Right ventricle myocardium inferior (tissue), 1 donor: ENCODE data around the gene GOLGA6L10. TPM values are rescaled to one million over a fixed set of nuclear protein-coding genes. Genes with fewer than 3 reads are reported as not detected.
"Not testable (repeated sequence)": the region's sequence is repeated elsewhere in the genome, so short reads cannot be mapped to it uniquely, and the experiment has no call there.

ENCODE experiments used
- ATAC-seq: fragments of 200-7000 bp; cut with Tn5 transposase; one replicate; pipeline ENCODE4 v1.9.1; 2020; ENCODE audit warnings: mild to moderate bottlenecking, moderate library complexity
- DNase-seq: peaks from one replicate; pipeline ENCODE4 v3.0.0; 2021; ENCODE audit errors: missing footprints
- intact Hi-C: fragments of 100-400 bp; cut with DNase I; formaldehyde crosslinking; loops from one replicate; pipeline ENCODE4 v1.11.0; 2022
- total RNA-seq: library from RNA; stranded (reverse); fragmentation: NEBNext Ultra II Directional; extraction: Animal tissue kit (Norgen Biotek cat#: 25700); gene quantifications from one replicate; pipeline ENCODE4 v1.2.1, GENCODE V29; 2021
- donor health status: DM: no; HTN: yes; CAD: no; lungs with severe emphysema.

The GOLGA6L10 gene
- total RNA-seq, 1 donor from 2014 or later, result 0.14 TPM

DNA sequence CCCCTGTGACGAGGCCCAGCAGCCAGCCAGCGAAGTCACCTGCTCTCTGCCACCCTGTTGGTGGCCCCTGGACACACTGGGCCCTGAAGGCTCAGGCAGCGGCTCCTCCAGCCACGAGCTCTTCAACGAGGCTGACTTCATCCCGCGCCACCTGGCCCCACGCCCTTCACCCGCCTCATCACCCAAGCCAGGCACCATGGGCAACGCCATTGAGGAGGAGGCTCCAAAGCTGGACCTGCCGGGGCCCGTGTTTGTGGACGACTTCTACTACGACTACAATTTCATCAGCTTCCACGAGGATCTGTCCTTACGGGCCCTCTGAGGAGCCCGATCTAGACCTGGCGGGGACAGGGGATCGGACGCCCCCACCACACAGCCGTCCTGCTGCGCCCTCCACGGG, 22.4 kb downstream of the GOLGA6L10 start:
- DNase-seq, intact Hi-C loops, ATAC-seq: not testable (repeated sequence)

DNA sequence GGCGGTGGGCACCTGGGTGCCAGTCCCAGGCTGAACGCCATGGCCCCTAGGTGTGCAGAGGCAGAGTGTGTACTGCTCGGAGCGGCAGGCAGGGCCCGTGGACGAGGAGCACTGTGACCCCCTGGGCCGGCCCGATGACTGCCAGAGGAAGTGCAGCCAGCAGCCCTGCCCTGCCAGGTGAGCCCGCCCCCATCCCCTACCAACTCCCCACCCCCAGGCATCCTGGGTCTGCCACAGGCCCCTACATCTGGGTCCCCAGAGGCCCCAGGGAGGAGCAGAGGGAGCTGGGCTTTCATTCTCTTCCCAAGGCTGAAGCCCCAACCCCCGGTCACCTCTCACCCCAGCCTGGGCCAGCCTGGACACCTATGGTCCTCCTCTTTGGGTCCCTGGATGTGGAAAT, 23.6 kb downstream of the GOLGA6L10 start:
- DNase-seq, ATAC-seq, intact Hi-C loops: not testable (repeated sequence)

DNA sequence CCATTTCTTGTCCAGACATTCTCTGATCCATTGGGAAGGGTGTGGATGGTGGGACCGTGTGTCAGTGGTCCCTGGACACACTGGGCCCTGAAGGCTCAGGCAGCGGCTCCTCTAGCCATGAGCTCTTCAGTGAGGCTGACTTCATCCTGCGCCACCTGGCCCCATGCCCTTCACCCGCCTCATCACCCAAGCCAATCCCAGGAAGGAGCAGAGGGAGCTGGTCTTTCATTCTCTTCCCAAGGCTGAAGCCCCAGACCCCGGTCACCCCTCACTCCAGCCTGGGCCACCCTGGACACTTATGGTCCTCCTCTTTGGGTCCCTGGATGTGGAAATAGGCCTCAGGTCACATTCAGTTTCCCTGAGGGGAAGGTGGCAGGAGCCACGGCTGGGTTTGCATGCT, 24.4 kb downstream of the GOLGA6L10 start:
- intact Hi-C loops, DNase-seq, ATAC-seq: not testable (repeated sequence)

DNA sequence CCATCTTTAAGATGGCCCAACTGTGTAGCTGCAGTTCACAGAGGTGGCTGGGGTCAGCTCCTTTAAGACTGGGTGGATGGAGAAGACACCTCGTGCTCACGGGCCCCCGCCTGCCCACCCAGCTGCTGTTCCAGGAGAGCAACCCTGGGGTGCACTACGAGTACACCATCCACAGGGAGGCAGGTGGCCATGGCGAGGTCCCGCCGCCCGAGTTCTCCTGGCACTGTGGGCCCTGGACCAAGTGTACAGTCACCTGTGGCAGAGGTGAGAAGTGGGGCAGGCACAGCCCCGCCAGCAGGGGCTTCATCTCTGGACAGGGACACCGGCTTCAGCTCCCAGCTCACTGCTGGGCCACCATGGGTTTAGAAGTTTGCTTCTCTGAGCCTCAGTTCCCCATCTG, 26.8 kb downstream of the GOLGA6L10 start:
- ATAC-seq, DNase-seq, intact Hi-C loops: not testable (repeated sequence)

DNA sequence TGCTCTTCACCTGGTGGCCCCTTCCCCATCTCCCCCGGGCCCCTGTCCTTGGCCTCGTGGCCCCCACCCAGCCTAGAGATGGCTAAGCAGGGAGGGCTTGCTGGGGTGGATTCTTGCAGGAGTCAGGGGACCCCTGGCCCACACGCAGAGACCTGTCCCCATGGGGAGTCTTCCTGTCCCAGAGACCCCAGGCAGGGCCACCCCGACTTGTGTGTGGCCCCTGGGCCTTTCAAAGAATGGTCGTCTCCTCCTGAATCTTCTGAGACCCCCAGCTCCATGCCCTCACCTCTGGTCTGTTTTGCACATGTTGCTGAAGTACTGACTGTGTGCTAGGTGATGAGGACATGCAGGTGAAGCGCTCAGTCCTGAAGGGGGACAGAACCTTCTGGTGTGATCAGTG, 28.4 kb downstream of the GOLGA6L10 start:
- intact Hi-C loops, DNase-seq, ATAC-seq: not testable (repeated sequence)

DNA sequence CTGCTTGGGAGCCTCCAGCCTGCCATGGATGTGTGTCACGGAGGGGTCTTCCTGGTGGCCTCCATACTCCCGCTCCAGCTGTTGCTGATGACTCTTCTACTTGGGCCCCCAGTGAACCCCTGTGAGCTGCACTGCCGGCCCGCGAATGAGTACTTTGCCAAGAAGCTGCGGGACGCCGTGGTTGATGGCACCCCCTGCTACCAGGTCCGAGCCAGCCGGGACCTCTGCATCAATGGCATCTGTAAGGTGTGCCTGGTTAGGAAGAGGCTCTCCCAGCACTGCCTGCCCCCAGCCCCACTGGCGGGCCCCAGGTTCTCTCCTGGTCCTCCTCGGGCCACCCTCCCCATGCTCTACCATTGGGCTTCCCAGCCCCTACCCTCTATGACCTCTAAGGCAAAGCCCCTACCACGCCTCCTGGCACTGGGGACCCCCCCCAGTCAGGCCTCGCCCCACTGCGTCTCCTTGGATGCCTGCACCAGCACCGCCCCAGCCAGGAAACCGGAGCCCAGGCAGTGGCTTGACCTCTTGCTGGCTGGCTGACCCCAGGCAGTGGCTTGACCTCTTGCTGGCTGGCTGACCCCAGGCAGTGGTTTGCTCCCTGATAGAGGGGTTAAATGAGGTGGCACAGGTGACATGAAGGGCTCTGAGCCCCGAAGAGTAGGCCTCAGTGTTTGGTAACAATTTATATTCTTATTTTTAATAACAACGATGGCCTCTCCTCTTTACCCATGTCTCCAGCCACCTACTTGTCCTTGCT, 29.6 kb downstream of the GOLGA6L10 start:
- intact Hi-C loops, DNase-seq, ATAC-seq: not testable (repeated sequence)

DNA sequence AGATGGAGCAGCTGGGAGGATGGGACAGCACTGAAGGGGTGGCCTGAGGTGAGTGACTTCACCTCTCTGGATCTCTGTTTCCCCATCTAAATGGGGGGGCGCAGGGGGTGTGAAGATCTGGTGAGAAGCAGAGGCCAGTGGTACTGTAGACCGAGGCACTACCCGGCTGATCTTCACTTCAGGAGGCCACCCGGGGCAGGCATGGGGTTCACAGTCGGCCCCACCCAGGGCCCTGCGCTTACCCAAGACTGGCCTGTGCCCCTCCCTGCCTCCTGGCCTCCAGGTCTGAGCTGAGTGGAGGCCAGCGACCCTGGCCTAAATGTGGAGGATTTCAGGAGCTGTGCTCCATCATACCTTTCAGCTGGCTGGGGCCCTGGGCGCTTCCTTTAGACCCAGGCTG, 31.0 kb downstream of the GOLGA6L10 start:
- ATAC-seq, intact Hi-C loops, DNase-seq: not testable (repeated sequence)

DNA sequence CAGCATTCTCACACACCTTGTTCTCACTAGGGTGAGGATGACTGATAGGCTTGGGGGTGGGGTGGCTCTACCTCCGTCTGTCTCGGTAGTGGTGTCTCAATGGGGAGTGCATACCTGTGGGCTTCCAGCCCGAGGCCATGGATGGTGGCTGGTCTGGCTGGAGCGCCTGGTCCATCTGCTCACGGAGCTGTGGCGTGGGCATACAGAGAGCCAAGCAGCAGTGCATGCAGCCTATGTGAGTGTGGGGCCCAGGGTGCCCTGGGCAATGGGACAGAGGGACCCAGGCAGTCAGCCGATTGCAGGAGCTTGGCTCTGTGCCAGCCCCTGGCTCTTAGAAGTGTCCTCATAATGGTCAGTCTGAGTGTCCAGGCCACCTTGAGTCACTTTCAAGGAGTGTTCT, 31.8 kb downstream of the GOLGA6L10 start:
- intact Hi-C loops, DNase-seq, ATAC-seq: not testable (repeated sequence)

DNA sequence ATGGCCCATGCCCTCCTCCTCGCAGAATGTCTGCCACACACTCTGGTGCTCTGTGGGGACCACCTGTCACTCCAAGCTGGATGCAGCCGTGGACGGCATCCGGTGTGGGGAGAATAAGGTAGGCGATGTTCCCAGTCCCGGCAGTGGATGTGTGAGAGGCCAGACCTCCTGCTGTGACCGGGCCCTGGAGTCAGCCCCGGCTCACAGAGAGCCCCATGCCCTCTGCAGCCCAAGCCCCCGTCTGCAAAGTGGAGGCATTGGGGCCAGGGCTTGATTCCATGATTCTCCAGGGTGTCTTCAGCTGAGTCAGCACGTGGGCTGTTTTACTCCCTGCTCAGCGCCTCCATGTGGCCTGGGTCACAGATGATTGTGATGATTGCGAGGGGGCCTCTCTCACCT, 32.2 kb downstream of the GOLGA6L10 start:
- DNase-seq (no peak), ATAC-seq (no peak)
- intact Hi-C loops, result no loop called here

DNA sequence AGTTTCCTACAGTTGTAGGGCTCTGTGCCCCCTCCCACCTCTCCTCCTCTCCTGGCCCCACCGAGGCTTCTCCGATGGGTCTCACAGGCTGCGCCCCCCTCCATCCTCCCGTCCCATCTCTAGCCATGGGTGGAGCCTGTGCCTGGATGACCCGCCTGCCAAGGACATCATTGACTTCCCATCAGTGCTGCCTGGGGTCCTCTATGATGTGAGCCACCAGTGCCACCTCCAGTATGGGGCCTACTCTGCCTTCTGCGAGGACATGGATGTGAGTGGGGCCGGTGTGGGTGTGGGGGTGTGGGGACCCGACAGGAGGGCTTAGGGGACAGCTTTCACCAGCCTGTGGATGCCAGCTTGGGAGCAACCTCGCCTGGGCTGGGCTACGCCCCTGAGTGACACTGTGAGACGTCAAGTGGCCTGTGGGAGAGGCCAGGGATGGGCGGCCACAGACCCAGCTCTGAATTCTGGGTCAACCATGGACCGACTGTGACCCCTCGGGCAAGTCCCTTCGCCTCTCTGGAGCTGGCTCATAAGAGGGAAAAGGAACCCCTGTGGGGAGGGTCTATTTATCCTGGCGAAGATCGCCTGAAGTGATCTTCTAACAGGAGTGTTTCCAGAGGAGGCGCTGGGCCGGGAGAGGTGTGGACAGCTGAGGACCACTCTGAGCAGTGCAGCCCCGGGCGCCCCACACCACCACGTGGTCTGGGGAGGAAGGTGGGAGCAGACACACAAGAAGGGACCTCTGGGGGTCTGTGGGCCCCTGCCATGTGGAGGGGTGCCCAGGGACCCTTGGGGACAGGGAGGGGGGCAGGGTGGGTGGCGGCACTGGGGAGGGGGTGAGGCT, 32.8 kb downstream of the GOLGA6L10 start:
- intact Hi-C loops, ATAC-seq, DNase-seq: not testable (repeated sequence)

DNA sequence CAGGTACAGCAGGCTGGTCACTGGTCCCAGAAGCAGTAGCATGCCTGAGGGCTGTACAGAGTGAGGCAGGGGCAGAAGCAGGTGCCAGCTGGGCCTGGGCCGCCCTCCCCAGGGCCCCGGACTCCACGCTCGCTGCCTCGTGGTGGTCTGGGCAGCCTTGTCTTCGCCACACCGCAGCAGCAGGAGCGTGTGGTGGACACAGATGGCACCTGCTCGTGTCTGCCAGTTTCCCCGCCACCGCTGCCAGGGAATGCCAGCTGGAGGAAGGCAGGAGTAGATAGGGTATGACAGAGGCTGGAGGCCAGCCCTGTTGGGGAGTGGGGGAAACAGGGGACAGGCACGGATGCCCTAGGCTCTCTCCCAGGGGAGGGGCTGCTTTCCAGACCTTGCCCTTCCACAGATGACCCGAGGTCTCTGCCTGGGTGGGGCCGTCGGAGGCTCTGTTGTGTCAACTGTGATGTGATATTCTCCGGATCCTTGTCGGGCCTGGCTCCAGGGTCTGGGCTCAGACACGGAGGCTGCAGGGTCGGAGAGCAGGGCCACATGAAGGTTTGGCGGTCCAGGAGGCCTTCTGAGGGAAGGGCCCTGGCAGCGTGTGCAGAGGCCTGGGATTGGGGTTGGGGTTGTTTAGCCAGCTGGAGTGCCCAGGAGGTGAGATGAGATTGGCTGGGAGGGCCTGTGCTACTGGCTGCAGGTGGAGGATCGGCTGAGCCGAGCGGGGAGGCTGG, 33.6 kb downstream of the GOLGA6L10 start:
- no peak for DNase-seq
- intact Hi-C loops, result no loop called here
- ATAC-seq, result peak; percentile 75

DNA sequence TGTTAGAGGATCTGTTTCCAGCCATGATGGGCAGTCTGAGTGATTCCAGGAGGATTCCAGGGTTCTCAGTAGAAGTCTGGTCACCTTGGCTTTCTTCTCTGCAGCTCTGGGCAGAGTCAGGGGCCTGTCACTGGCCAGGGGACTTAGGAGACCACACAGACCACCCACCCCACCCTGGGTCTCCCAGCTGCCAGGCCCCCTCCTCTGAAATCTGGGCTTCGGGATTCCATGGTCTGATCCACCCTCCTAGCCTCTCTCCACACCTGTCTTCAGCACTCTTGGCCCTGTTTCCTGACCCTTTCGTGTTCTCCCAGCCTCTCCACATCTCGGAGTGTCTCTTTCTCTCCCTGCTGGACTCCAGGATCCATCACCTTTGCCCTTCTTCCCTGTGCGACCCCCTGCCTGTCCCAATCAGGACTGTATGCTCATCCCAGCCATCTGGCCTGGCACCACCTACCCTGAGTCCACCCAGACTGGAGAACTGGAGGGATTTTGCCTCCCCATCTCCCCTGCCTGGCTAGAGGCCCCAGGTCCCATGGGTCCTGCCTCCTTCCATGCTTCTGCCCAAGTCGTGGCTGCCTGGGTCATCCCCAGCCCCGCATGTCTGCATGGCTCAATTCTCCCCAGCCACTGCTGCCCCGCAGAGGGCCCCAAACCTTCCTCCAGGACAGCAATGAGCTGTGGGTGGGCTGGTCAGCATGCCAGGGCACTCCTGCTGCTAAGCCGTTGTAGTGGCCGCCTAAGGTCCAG, 34.3 kb downstream of the GOLGA6L10 start:
- intact Hi-C loops, result no loop called here
- peak; percentile 4 for ATAC-seq
- no peak for DNase-seq

DNA sequence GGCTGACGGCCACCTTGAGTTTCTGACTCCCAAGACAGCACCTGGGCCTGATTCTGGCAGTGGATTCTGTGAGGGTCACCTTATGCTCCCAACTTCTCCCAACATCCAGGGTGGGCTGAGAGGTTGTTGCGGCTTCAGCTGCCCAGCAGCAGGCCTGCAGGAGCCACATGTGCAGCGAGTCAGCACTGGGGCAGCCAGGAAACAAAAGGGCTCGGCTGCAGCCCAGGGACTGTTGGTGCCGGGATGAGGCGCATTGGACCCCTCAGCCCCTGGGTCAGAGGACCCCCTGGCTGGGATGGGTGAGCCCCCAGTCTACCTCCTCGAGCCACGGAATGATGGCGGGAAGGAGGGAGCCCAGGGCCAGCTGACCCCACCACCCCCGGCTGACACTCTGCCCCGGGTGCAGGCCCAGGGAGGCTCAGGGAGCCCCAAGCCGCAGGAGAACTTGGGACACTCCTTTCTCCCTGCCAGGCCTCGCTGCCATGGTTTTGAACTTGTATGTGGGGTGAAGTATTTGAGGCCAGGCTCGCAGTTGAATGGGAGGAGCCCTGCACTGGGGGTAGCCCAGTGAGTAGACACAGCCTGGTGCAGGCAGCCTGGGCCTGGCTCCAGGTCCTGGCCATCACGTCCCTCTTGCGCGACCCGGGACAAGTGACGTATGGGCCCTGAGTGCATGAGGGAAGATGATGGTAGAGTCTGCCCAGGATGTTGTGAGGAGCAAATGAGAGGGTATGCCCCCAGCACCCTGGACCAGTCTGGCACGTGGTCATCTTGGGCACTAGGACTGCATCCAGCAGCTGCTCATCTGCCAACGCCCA, 35.1 kb downstream of the GOLGA6L10 start:
- ATAC-seq, intact Hi-C loops, DNase-seq: not testable (repeated sequence)

DNA sequence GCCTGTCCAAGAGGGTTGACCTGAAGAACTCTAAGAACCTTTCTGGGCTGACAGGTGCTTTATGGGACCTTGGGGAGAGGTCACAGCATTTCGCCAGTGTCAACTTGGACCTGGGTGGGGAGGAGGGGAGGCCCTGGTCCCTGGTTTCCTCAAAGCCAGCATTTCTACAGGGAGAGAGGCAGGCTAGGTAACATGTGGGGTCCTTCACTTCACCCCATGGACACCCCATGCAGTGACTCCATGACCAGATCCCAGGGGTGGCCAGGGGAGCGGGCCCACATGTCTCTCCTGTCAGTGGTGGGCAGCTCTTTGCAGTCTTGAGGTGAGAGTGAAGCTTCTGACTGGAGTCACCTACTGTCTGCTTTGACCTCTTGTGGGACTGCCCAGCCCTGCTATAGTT, 35.8 kb downstream of the GOLGA6L10 start:
- DNase-seq (no peak), ATAC-seq (no peak)
- intact Hi-C loops, result no loop called here

DNA sequence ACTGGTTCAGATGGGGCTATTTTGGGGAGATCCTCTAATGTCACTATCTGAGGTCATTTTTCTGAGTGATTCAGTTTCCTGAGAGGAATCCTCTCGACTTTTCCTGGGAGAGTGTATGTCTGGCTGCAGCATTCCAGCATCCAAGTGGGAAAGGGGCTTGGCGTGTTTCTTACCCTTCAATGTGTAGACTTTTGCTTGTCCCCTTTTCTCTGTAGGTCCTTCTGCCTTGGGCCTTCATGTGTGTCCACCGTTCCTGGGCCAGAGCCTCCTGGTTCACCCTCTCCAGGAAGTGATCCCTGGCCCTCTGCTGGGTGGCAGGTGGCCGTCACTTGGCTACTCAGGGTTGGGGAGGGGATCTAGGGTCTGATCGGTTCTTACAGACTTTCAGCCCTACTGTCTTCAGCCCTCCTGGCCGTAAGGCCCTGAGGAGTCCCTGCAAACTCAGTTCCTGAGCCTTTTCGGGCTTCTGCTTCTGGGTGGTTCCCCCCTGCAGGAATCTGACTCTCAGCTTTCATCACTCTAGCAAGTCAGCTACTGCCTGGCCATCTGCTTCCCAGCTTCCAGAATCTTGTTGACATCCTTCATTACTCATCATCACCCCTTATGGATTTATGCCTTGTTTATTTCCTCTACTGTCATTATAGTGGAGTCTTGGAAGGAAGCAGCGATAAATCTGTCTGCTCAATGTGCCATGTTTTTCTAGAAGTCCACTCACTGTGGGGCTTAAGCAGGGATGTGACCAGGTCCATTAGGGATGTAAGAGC, 36.5 kb downstream of the GOLGA6L10 start:
- no peak for DNase-seq
- intact Hi-C loops, result no loop called here
- ATAC-seq, result no peak

DNA sequence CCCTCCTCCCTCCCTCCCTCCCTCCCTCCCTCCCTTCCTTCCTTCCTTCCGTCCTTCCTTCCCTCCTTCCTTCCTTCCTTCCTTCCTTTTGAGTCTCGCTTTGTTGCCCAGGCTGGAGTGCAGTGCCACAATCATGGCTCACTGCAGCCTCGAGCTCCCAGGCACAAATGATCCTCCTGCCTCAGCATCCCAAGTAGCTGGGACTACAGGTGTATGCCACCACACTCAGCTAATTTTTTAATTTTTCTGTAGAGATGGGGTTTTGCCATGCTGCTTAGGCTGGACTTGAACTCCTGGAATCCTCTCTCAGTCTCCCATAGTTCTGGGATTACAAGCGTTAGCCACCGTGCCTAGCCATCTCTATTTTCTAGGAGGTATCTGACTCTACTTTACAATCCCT, 38.0 kb downstream of the GOLGA6L10 start:
- intact Hi-C loops, DNase-seq, ATAC-seq: not testable (repeated sequence)

DNA sequence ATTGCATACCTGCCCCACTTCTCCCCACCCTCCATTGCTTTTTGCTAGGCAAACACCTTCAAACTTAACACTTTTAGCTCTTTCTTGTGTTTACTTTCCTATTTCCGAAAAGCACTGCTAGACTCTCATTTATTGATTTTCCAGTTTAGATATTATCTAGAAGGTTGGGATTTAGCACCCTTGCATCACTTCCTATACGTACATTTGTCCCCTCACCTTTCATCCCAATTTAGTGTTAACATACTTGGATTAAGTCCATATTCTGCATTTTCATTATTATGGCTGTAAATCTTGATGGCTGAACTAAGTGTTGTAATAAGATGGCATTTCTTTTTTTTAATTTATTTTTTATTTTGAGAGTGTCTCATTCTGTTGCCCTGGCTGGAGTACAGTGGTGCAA, 39.5 kb downstream of the GOLGA6L10 start:
- intact Hi-C loops, result no loop called here
- no peak for DNase-seq
- ATAC-seq, result no peak
